Suprapubic skin (tissue), 4 donors: Measurements from ENCODE around the gene LSM4.

ENCODE experiments used
- CTCF ChIP-seq, 2 donors: fragments of 200-600 bp in 1 of 2; fragments of 450-650 bp in 1 of 2; sonication (generic) in 1 of 2; IDR thresholded peaks; one replicate each; pipeline ENCODE4 v1.5.1; 2016 to 2019; ENCODE audit warnings: antibody characterized with exemption in 2 of 2, mild to moderate bottlenecking in 1 of 2, moderate library complexity in 1 of 2
- EP300 ChIP-seq: sonication (generic); formaldehyde crosslinking; IDR thresholded peaks from one replicate; pipeline ENCODE4 v1.6.1; 2017; ENCODE audit warnings: antibody characterized with exemption
- POLR2AphosphoS5 ChIP-seq, 3 donors: sonication (generic); formaldehyde crosslinking; IDR thresholded peaks; one replicate each; pipeline ENCODE4 v1.6.1; 2017; ENCODE audit warnings: antibody characterized with exemption in 3 of 3

GRCh38 chr19:18349524-18350128 lies 26.8 kb upstream of the LSM4 start:
- TF ChIP-seq POLR2AphosphoS5 (IDR thresholded peaks at IDR 0.05) (no peak), CTCF (IDR thresholded peaks at IDR 0.05) (peak; percentile 49 to 74), EP300 (no peak)
